Activated CD4-positive, alpha-beta T cell treated with anti-CD3 and anti-CD28 coated beads, Interleukin-2, amount 50 U/mL, for 16 hours (primary cell): ENCODE measurements around the gene KLK15.
A peak's percentile ranks its signal among the peaks of the same experiment; 100 is the strongest.
"Not testable (repeated sequence)": the region's sequence is repeated elsewhere in the genome, so short reads cannot be mapped to it uniquely, and the experiment has no call there.

Experiments used
- DNase-seq: peaks from one replicate; pipeline ENCODE4 v3.0.0-alpha.2; 2020

KLK15 gene

GRCh38 chr19:50794876-50795663 lies 38.3 kb downstream of the KLK15 start:
- peak; percentile 55 for DNase-seq

GRCh38 chr19:50794074-50794875 lies 39.1 kb downstream of the KLK15 start:
- DNase-seq, result peak; percentile 60

- DNase-seq, result no peak
These were observed 39.8 kb downstream of the KLK15 start for GRCh38 chr19:50793558-50794065.

GRCh38 chr19:50792272-50793250 lies 40.8 kb downstream of the KLK15 start:
- DNase-seq, result no peak

GRCh38 chr19:50791594-50792271 lies 41.6 kb downstream of the KLK15 start:
- DNase-seq, result no peak

- DNase-seq, result no peak
These were observed 42.4 kb downstream of the KLK15 start for GRCh38 chr19:50790922-50791467.

- no peak for DNase-seq
These were observed 43.0 kb downstream of the KLK15 start, which contains the start of gene ACP4 for GRCh38 chr19:50790396-50790795. Gene ACP4 (plus strand): TSS chr19:50790415. CDS start chr19:50790415, 0 bp downstream.

- no peak for DNase-seq
These were observed 48.0 kb downstream of the KLK15 start for GRCh38 chr19:50785329-50785728.

GRCh38 chr19:50784710-50785109 lies 48.7 kb downstream of the KLK15 start:
- DNase-seq, result no peak

- not testable (repeated sequence) for DNase-seq
These were observed 49.6 kb downstream of the KLK15 start for GRCh38 chr19:50783848-50784152.

- DNase-seq, result no peak
These were observed 52.5 kb downstream of the KLK15 start for GRCh38 chr19:50780753-50781435.

GRCh38 chr19:50779504-50780457 lies 53.6 kb downstream of the KLK15 start:
- DNase-seq, result no peak

- no peak for DNase-seq
These were observed 54.4 kb downstream of the KLK15 start for GRCh38 chr19:50778906-50779430.

GRCh38 chr19:50777830-50778303 lies 55.5 kb downstream of the KLK15 start:
- no peak for DNase-seq

GRCh38 chr19:50777261-50777660 lies 56.1 kb downstream of the KLK15 start:
- no peak for DNase-seq

- DNase-seq, result no peak
These were observed 57.2 kb downstream of the KLK15 start for GRCh38 chr19:50776131-50776530.
